Hepatocyte (in vitro differentiated cells): ENCODE data around the gene STEAP4. TPM values are rescaled to one million over a fixed set of nuclear protein-coding genes. Genes with fewer than 3 reads are reported as not detected.

Experiments
- DNase-seq: peaks from one replicate; pipeline ENCODE4 v3.0.0-alpha.2; 2016; ENCODE audit warnings: low spot score
- H2AFZ ChIP-seq: fragments of 200-600 bp; sonication (generic); 2 replicates; pipeline ENCODE4 v1.6.0; 2016; ENCODE audit warnings: antibody characterized with exemption, mild to moderate bottlenecking
- H3K27ac ChIP-seq: fragments of 200-600 bp; sonication (generic); 2 replicates; pipeline ENCODE4 v1.5.1; 2016; ENCODE audit warnings: mild to moderate bottlenecking
- H3K27me3 ChIP-seq: fragments of 200-600 bp; sonication (generic); 2 replicates; pipeline ENCODE4 v1.6.1; 2016
- H3K36me3 ChIP-seq: fragments of 200-600 bp; sonication (generic); replicated peaks from 2 replicates; pipeline ENCODE4 v1.5.1; 2016; ENCODE audit warnings: low read depth; ENCODE audit not compliant: insufficient read depth
- H3K4me1 ChIP-seq: fragments of 200-600 bp; sonication (generic); 2 replicates; pipeline ENCODE4 v1.5.1; 2016; ENCODE audit warnings: mild to moderate bottlenecking, moderate library complexity; ENCODE audit not compliant: insufficient read depth
- H3K4me2 ChIP-seq: fragments of 200-600 bp; sonication (generic); 2 replicates; pipeline ENCODE4 v1.6.0; 2016
- H3K4me3 ChIP-seq: fragments of 200-600 bp; sonication (generic); 2 replicates; pipeline ENCODE4 v1.5.1; 2016; ENCODE audit warnings: mild to moderate bottlenecking
- H3K79me2 ChIP-seq: fragments of 200-600 bp; sonication (generic); 2 replicates; pipeline ENCODE4 v1.6.0; 2017; ENCODE audit warnings: mild to moderate bottlenecking
- H3K9me2 ChIP-seq: fragments of 200-600 bp; sonication (generic); replicated peaks from 2 replicates; pipeline ENCODE4 v1.6.0; 2017; ENCODE audit warnings: mild to moderate bottlenecking; ENCODE audit not compliant: insufficient read depth
- H3K9me3 ChIP-seq: fragments of 200-600 bp; sonication (generic); 2 replicates; pipeline ENCODE4 v1.5.1; 2016; ENCODE audit warnings: low read depth, mild to moderate bottlenecking
- H4K20me1 ChIP-seq: fragments of 200-600 bp; sonication (generic); 2 replicates; pipeline ENCODE4 v1.6.0; 2016; ENCODE audit warnings: mild to moderate bottlenecking; ENCODE audit not compliant: insufficient read depth, poor library complexity, severe bottlenecking
- CTCF ChIP-seq: fragments of 200-600 bp; sonication (generic); IDR thresholded peaks from 2 replicates; pipeline ENCODE4 v1.5.1; 2016; ENCODE audit warnings: antibody characterized with exemption, mild to moderate bottlenecking; ENCODE audit not compliant: poor library complexity
- EZH2 ChIP-seq: fragments of 200-600 bp; sonication (generic); IDR thresholded peaks from 2 replicates; pipeline ENCODE4 v1.6.1; 2016; ENCODE audit warnings: antibody characterized with exemption, mild to moderate bottlenecking, borderline replicate concordance
- EZH2phosphoT487 ChIP-seq: fragments of 200-600 bp; sonication (generic); IDR thresholded peaks from one replicate; pipeline ENCODE4 v1.6.1; 2018; ENCODE audit warnings: antibody characterized with exemption, mild to moderate bottlenecking, low read depth, moderate library complexity; ENCODE audit not compliant: unreplicated experiment, severe bottlenecking
- WGBS: methylation state at CpG from one replicate; pipeline ENCODE4 v1.1.6; 2016; ENCODE audit warnings: low lambda C conversion rate; ENCODE audit errors: missing lambda C conversion rate; 5-methylcytosine and 5-hydroxymethylcytosine counted together
- polyA plus RNA-seq: library from polyadenylated mRNA; unstranded; fragments of >200 nt; fragmentation: Nextera tagmentation; extraction: Ambion mirVana; gene quantifications from 2 replicates; pipeline ENCODE4 v1.2.1, GENCODE V29; 2016
- total RNA-seq: library from RNA; depleted of rRNA; stranded (reverse); fragments of >200 nt; gene quantifications from 2 replicates; pipeline ENCODE4 v1.2.3, GENCODE V29; 2014

STEAP4 gene
- total and polyA plus RNA-seq, 2 experiments from 2014 or later, result 1.1 TPM; not detected in 1

- Histone ChIP-seq H3K9me2 (no peaks in the 10 kb centered on the region), H4K20me1 (no peaks in the 10 kb centered on the region), H2AFZ (no peak overlapping the region), H3K27me3 (no peaks in the 10 kb centered on the region), H3K4me3 (no peak overlapping the region), H3K4me1 (no peaks in the 10 kb centered on the region), H3K27ac (no peak overlapping the region), H3K79me2 (no peaks in the 10 kb centered on the region), H3K36me3 (no peaks in the 10 kb centered on the region), H3K9me3 (no peaks in the 10 kb centered on the region), H3K4me2 (no peak overlapping the region)
- WGBS, result 25% methylated on average over 2 of the region's 2 CpGs
- peak; percentile 64 for DNase-seq
- TF ChIP-seq EZH2phosphoT487, result no peak
- peak; percentile 89 for TF ChIP-seq CTCF
- no peak for TF ChIP-seq EZH2
Observed at GRCh38 chr7:88243345-88243909, 63.3 kb downstream of the STEAP4 start.

- 97% methylated on average over 1 of the region's 1 CpG for WGBS
Observed at GRCh38 chr7:88239852-88240251, 66.8 kb downstream of the STEAP4 start.

GRCh38 chr7:88233828-88234227 lies 72.9 kb downstream of the STEAP4 start:
- DNase-seq, result peak; percentile 7

More at GRCh38 chr7:88239852-88240251, 66.8 kb downstream of the STEAP4 start:
- H3K36me3 ChIP-seq, result no peaks in the 10 kb centered on the region
- no peak overlapping the region for H3K4me3 ChIP-seq
- H3K27me3 ChIP-seq, result no peaks in the 10 kb centered on the region
- DNase-seq, result no peak
- H3K4me2 ChIP-seq, result no peak overlapping the region
- no peak overlapping the region for H2AFZ ChIP-seq
- H4K20me1 ChIP-seq, result no peaks in the 10 kb centered on the region
- no peaks in the 10 kb centered on the region for H3K9me2 ChIP-seq
- TF ChIP-seq EZH2phosphoT487 (no peak), CTCF (no peak), EZH2 (no peak)
- H3K79me2 ChIP-seq, result no peaks in the 10 kb centered on the region
- H3K9me3 ChIP-seq, result no peaks in the 10 kb centered on the region
- H3K27ac ChIP-seq, result no peak overlapping the region
- H3K4me1 ChIP-seq, result no peaks in the 10 kb centered on the region

More at GRCh38 chr7:88233828-88234227, 72.9 kb downstream of the STEAP4 start:
- Histone ChIP-seq H3K4me3 (no peak overlapping the region), H3K9me3 (no peaks in the 10 kb centered on the region), H3K79me2 (no peaks in the 10 kb centered on the region), H4K20me1 (no peaks in the 10 kb centered on the region), H3K4me2 (no peak overlapping the region), H3K9me2 (no peaks in the 10 kb centered on the region), H3K27me3 (no peaks in the 10 kb centered on the region), H3K4me1 (no peaks in the 10 kb centered on the region), H2AFZ (no peak overlapping the region), H3K36me3 (no peaks in the 10 kb centered on the region), H3K27ac (no peak overlapping the region)
- TF ChIP-seq EZH2phosphoT487, result no peak
- no peak for TF ChIP-seq CTCF
- TF ChIP-seq EZH2, result no peak
